H1 (cell line): ENCODE data around the gene ADSS1. TPM values are rescaled to one million over a fixed set of nuclear protein-coding genes. Genes with fewer than 3 reads are reported as not detected.

Experiments used
- CTCF ChIA-PET: fragments of 300-600 bp; sonication (Branson Sonifier 250); formaldehyde crosslinking; loops from one replicate; lab custom pipeline; 2021; ENCODE audit not compliant: partially characterized antibody; lab: Charles Lee
- POLR2A ChIA-PET: fragments of 300-600 bp; sonication (Branson Sonifier 250); formaldehyde crosslinking; loops from one replicate; lab custom pipeline; 2021; ENCODE audit warnings: inconsistent platforms; ENCODE audit not compliant: partially characterized antibody; lab: Charles Lee
- DNase-seq, 2 experiments: peaks; one replicate each; pipeline versions ENCODE4 v3.0.0 to v3.0.0-alpha.2; 2010 to 2022; ENCODE audit warnings: low spot score in 2 of 2, low read depth in 1 of 2, mixed read lengths in 1 of 2
- FAIRE-seq: peaks from 2 replicates; lab custom pipeline; 2011; peaks lifted over from hg19 to GRCh38; lab: Jason Lieb, UNC
- H2AFZ ChIP-seq: 2 replicates; pipeline ENCODE4 v1.8.1; 2012; ENCODE audit warnings: low read length, inconsistent platforms
- H2AK5ac ChIP-seq: 2 replicates; pipeline ENCODE4 v1.6.1; 2013; ENCODE audit warnings: low read depth, low read length
- H2BK120ac ChIP-seq: replicated peaks from 2 replicates; pipeline ENCODE3; 2013; ENCODE audit warnings: low read depth, low read length, inconsistent platforms
- H2BK12ac ChIP-seq: 2 replicates; pipeline ENCODE4 v1.6.1; 2013; ENCODE audit warnings: low read depth, low read length
- H2BK15ac ChIP-seq: 2 replicates; pipeline ENCODE4 v1.6.1; 2013; ENCODE audit warnings: low read length
- H2BK20ac ChIP-seq: 2 replicates; pipeline ENCODE4 v1.6.1; 2013; ENCODE audit warnings: low read length
- H2BK5ac ChIP-seq: 2 replicates; pipeline ENCODE4 v1.6.1; 2013; ENCODE audit warnings: low read depth, low read length
- H3K14ac ChIP-seq: 2 replicates; pipeline ENCODE4 v1.6.1; 2013; ENCODE audit warnings: inconsistent platforms; ENCODE audit not compliant: insufficient read length
- H3K18ac ChIP-seq: 2 replicates; pipeline ENCODE4 v1.6.1; 2013; ENCODE audit warnings: low read length; ENCODE audit errors: extremely low read depth
- H3K23ac ChIP-seq: 2 replicates; pipeline ENCODE4 v1.6.1; 2013; ENCODE audit warnings: inconsistent platforms; ENCODE audit not compliant: insufficient read length
- H3K23me2 ChIP-seq: 2 replicates; pipeline ENCODE4 v1.6.1; 2013; ENCODE audit warnings: low read depth, low read length
- H3K27ac ChIP-seq: 2 replicates; pipeline ENCODE4 v1.6.1; 2011; ENCODE audit warnings: low read depth, low read length, inconsistent platforms
- H3K27me3 ChIP-seq, 4 experiments: replicated peaks in 1 of 4; 1 replicate in 1 of 4; 2 replicates in 3 of 4; pipeline versions ENCODE4 v1.6.1 to v1.8.1; 2011 to 2013; ENCODE audit warnings: low read length in 3 of 4, mild to moderate bottlenecking in 3 of 4, inconsistent platforms in 2 of 4, mixed read lengths in 2 of 4, moderate library complexity in 1 of 4; ENCODE audit not compliant: control insufficient read depth in 3 of 4, insufficient read depth in 3 of 4; ENCODE audit errors: extremely low read depth in 1 of 4
- H3K36me3 ChIP-seq, 4 experiments: 2 replicates each; pipeline versions ENCODE4 v1.6.1 to v1.8.1; 2011 to 2013; ENCODE audit warnings: mild to moderate bottlenecking in 4 of 4, low read length in 3 of 4, moderate library complexity in 2 of 4, control low read depth in 1 of 4, inconsistent platforms in 1 of 4; ENCODE audit not compliant: insufficient read depth in 4 of 4, control insufficient read depth in 2 of 4
- H3K4ac ChIP-seq: replicated peaks from 2 replicates; pipeline ENCODE3; 2013; ENCODE audit warnings: low read length, low read depth, mixed read lengths, inconsistent platforms; ENCODE audit not compliant: insufficient read length
- H3K4me1 ChIP-seq, 4 experiments: replicated peaks in 1 of 4; 1 replicate in 1 of 4; 2 replicates in 3 of 4; pipeline versions ENCODE4 v1.6.1 to v1.8.1; 2011 to 2013; ENCODE audit warnings: low read length in 3 of 4, inconsistent platforms in 2 of 4, mixed read lengths in 1 of 4; ENCODE audit not compliant: insufficient read depth in 4 of 4, control insufficient read depth in 3 of 4
- H3K4me2 ChIP-seq, 2 experiments: 2 replicates each; pipeline versions ENCODE4 v1.6.1 to v1.8.1; 2011 to 2013; ENCODE audit warnings: low read depth in 2 of 2, low read length in 2 of 2, control low read depth in 1 of 2, inconsistent platforms in 1 of 2, mild to moderate bottlenecking in 1 of 2; ENCODE audit not compliant: insufficient read depth in 1 of 2
- H3K4me3 ChIP-seq, 4 experiments: fragments of 200-600, 300-600 bp in 1 of 4; sonication (generic), shearing (Covaris generic), sonication (Bioruptor Twin) in 1 of 4; 2 replicates each; pipeline versions ENCODE4 v1.5.1 to v1.8.1; 2011 to 2016; ENCODE audit warnings: low read length in 4 of 4, low read depth in 3 of 4, control low read depth in 2 of 4, inconsistent platforms in 2 of 4, mild to moderate bottlenecking in 2 of 4, mixed read lengths in 1 of 4, moderate library complexity in 1 of 4; ENCODE audit not compliant: insufficient read depth in 2 of 4; ENCODE audit errors: extremely low read depth in 1 of 4
- H3K56ac ChIP-seq: replicated peaks from 2 replicates; pipeline ENCODE3; 2013; ENCODE audit warnings: low read depth, mild to moderate bottlenecking, mixed read lengths, low read length, inconsistent platforms; ENCODE audit not compliant: insufficient read length
- H3K79me1 ChIP-seq: 2 replicates; pipeline ENCODE4 v1.6.1; 2013; ENCODE audit warnings: low read depth, low read length, control low read depth
- H3K79me2 ChIP-seq, 2 experiments: 2 replicates each; pipeline versions ENCODE4 v1.6.1 to v1.8.1; 2012 to 2013; ENCODE audit warnings: low read length in 2 of 2, mild to moderate bottlenecking in 2 of 2, inconsistent platforms in 1 of 2; ENCODE audit not compliant: insufficient read depth in 2 of 2, control insufficient read depth in 1 of 2
- H3K9ac ChIP-seq, 4 experiments: replicated peaks in 1 of 4; 1 replicate in 1 of 4; 2 replicates in 3 of 4; pipeline versions ENCODE4 v1.6.1 to v1.8.1; 2011 to 2013; ENCODE audit warnings: low read depth in 3 of 4, low read length in 3 of 4, control low read depth in 2 of 4, mild to moderate bottlenecking in 2 of 4, moderate library complexity in 2 of 4, inconsistent platforms in 1 of 4; ENCODE audit errors: extremely low read depth in 1 of 4
- H3K9me3 ChIP-seq, 2 experiments: 2 replicates each; pipeline versions ENCODE4 v1.6.1 to v1.8.1; 2012 to 2013; ENCODE audit warnings: mild to moderate bottlenecking in 2 of 2, moderate library complexity in 2 of 2, control low read depth in 1 of 2, inconsistent platforms in 1 of 2, low read depth in 1 of 2, low read length in 1 of 2, mixed read lengths in 1 of 2; ENCODE audit not compliant: insufficient read depth in 2 of 2
- H4K20me1 ChIP-seq, 2 experiments: replicated peaks in 1 of 2; 2 replicates each; pipeline versions ENCODE3 to v1.8.1; 2011 to 2013; ENCODE audit warnings: inconsistent platforms in 2 of 2, low read length in 2 of 2, mild to moderate bottlenecking in 1 of 2; ENCODE audit not compliant: insufficient read depth in 2 of 2, control insufficient read depth in 1 of 2
- H4K5ac ChIP-seq: 2 replicates; pipeline ENCODE4 v1.6.1; 2013; ENCODE audit warnings: low read length, low read depth, mixed read lengths, inconsistent platforms; ENCODE audit not compliant: insufficient read length
- H4K8ac ChIP-seq: 2 replicates; pipeline ENCODE4 v1.8.0; 2013; ENCODE audit warnings: mild to moderate bottlenecking, moderate library complexity, low read length, inconsistent platforms; ENCODE audit not compliant: insufficient read depth; ENCODE audit errors: extremely low read depth
- H4K91ac ChIP-seq: replicated peaks from 2 replicates; pipeline ENCODE3; 2013; ENCODE audit warnings: low read length, mixed read lengths, inconsistent platforms; ENCODE audit not compliant: insufficient read length
- BACH1 ChIP-seq: IDR thresholded peaks from 2 replicates; pipeline ENCODE4 v1.6.1; 2012; ENCODE audit warnings: low read length, improper control_type of control experiment
- CREB1 ChIP-seq: IDR thresholded peaks from 2 replicates; pipeline ENCODE4 v1.6.1; 2012; ENCODE audit warnings: inconsistent platforms
- KDM5A ChIP-seq: fragments of 200-600 bp; IDR thresholded peaks from 2 replicates; pipeline ENCODE4 v1.7.1; 2012; ENCODE audit warnings: mild to moderate bottlenecking, low read length, inconsistent platforms, mixed read lengths
- POLR2A ChIP-seq, 2 experiments: IDR thresholded peaks; 1 replicate in 1 of 2; 2 replicates in 1 of 2; pipeline ENCODE4 v1.6.1; 2011; ENCODE audit warnings: low read depth in 2 of 2, low read length in 2 of 2, mild to moderate bottlenecking in 2 of 2; ENCODE audit errors: control extremely low read depth in 1 of 2
- RFX5 ChIP-seq: IDR thresholded peaks from 2 replicates; pipeline ENCODE4 v1.6.1; 2011; ENCODE audit warnings: low read depth, low read length, improper control_type of control experiment, borderline replicate concordance
- RXRA ChIP-seq: IDR thresholded peaks from 2 replicates; pipeline ENCODE4 v1.6.1; 2011; ENCODE audit warnings: low read depth, mild to moderate bottlenecking, low read length, moderate library complexity; ENCODE audit not compliant: insufficient read depth
- SIN3A ChIP-seq, 2 experiments: IDR thresholded peaks in 1 of 2; conservative IDR thresholded peaks in 1 of 2; 2 replicates each; pipeline ENCODE4 v1.6.1; 2011 to 2012; ENCODE audit warnings: low read length in 2 of 2, improper control_type of control experiment in 1 of 2, low read depth in 1 of 2, mild to moderate bottlenecking in 1 of 2
- SIRT6 ChIP-seq: IDR thresholded peaks from one replicate; pipeline ENCODE4 v1.7.1; 2012; ENCODE audit warnings: low read length, inconsistent platforms
- TAF1 ChIP-seq: IDR thresholded peaks from 2 replicates; pipeline ENCODE4 v1.6.1; 2011; ENCODE audit warnings: mild to moderate bottlenecking, low read depth, low read length
- WGBS, 2 experiments: shearing (Covaris generic) in 1 of 2; methylation state at CpG; one replicate each; pipeline versions ENCODE4 v1.1.6 to v1.1.7; 2013 to 2015; ENCODE audit warnings: low lambda C conversion rate in 2 of 2, mixed read lengths in 2 of 2, inconsistent platforms in 1 of 2, low coverage in 1 of 2, missing lambda C conversion rate in 1 of 2; ENCODE audit not compliant: insufficient replicate concordance in 2 of 2, insufficient coverage in 1 of 2, insufficient read length in 1 of 2; ENCODE audit errors: extremely low coverage in 1 of 2, missing lambda C conversion rate in 1 of 2; 5-methylcytosine and 5-hydroxymethylcytosine counted together
- polyA plus RNA-seq, 7 experiments: library from polyadenylated mRNA; depleted of rRNA in 3 of 7; stranded (reverse) in 5 of 7; unstranded in 2 of 7; fragments of >200 nt in 5 of 7; fragments of 200-250 nt in 2 of 7; gene quantifications; 1 replicate in 5 of 7; 2 replicates in 1 of 7; 4 replicates in 1 of 7; pipeline versions ENCODE4 v1.2.1 to v1.2.3, GENCODE V29; 2011 to 2013; ENCODE audit warnings: missing spikeins in 2 of 7, mixed read lengths in 2 of 7
- total RNA-seq: library from RNA; stranded (reverse); fragmentation: NEBNext Ultra II Directional; extraction: Animal tissue kit (Norgen Biotek cat#: 25700); gene quantifications from 2 replicates; pipeline ENCODE4 v1.2.1, GENCODE V29; 2021
- TF ChIP-seq, protein P1 (sequence below): IDR thresholded peaks from 2 replicates; pipeline ENCODE4 v1.6.1; 2012; ENCODE audit warnings: low read length, inconsistent platforms

Gene ADSS1
- total and polyA plus RNA-seq, 2 of the 8 experiments (the other 6 are each of a cell fraction or from before 2014, with no cell fraction given) = 7.1 to 7.9 TPM

DNA sequence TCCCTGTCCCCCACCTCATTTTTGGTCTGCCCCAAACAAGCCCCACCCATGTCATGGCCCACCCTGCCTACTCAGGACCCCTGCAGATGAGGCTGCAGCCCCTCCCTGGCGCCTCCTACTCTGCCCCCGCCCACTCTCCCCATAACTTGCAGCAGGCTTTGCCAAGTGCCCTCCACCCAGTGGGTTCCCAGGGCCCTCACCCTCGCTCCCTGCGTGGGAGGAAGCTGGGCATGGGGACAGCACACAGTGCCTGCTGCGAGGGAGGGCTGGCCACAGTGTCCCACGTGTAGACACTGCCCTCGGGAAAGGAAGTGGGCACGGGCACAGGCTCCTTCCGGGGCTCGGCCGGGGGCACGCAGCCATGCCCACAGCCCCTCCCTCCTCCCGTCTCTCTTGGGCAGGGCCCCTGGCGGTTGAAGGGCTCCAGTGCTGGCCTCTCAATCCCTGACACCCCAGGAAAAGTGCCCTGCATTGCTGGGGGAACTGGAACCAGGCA, 62.1 kb downstream of the ADSS1 start:
- no peak for FAIRE-seq
- no peak overlapping the region for H3K4me2 ChIP-seq
- no peak overlapping the region for H4K91ac ChIP-seq
- 87% methylated on average over 6 of the region's 14 CpGs; no CpG with 5 or more reads in 1 of the 2 experiments for WGBS, 2 experiments
- H3K18ac ChIP-seq = no peak overlapping the region
- no peaks in the 10 kb centered on the region for H3K79me2 ChIP-seq
- H2BK15ac ChIP-seq = no peak overlapping the region
- no peak overlapping the region for H3K27ac ChIP-seq
- no peaks in the 10 kb centered on the region for H3K4me1 ChIP-seq
- H3K9me3 ChIP-seq = no peaks in the 10 kb centered on the region
- no peak overlapping the region for H3K4ac ChIP-seq
- CTCF ChIA-PET = interaction anchor here (4.0 kb wide), 1 partner anchor 16 kb away, joined by 28 read pairs; no protein-coding TSS in a partner anchor
- no peak overlapping the region for H3K56ac ChIP-seq
- H3K14ac ChIP-seq = no peak overlapping the region
- no peak overlapping the region for H2BK12ac ChIP-seq
- no peak overlapping the region for H4K5ac ChIP-seq
- H3K23me2 ChIP-seq = no peaks in the 10 kb centered on the region
- POLR2A ChIA-PET = interaction anchor here (1.5 kb wide), 1 partner anchor 10 kb away, joined by 3 read pairs; no protein-coding TSS in a partner anchor
- H3K23ac ChIP-seq = no peak overlapping the region
- no peak overlapping the region for H2AK5ac ChIP-seq
- peaks cover 0 to 4% (median 0%) of the 10 kb centered on the region in 4 experiments; a peak in 2 of 8 replicates for H3K36me3 ChIP-seq
- H2AFZ ChIP-seq = no peak overlapping the region
- no peak overlapping the region for H4K8ac ChIP-seq
- H3K27me3 ChIP-seq = no peaks in the 10 kb centered on the region
- no peak for TF ChIP-seq KDM5A
- TF ChIP-seq SIRT6 = no peak
- no peak for TF ChIP-seq POLR2A (IDR thresholded peaks at IDR 0.05; ENCODE audit: control extremely low read depth in 1 of 2, low read depth in 2 of 2, low read length in 2 of 2)
- TF ChIP-seq, protein P1, sequence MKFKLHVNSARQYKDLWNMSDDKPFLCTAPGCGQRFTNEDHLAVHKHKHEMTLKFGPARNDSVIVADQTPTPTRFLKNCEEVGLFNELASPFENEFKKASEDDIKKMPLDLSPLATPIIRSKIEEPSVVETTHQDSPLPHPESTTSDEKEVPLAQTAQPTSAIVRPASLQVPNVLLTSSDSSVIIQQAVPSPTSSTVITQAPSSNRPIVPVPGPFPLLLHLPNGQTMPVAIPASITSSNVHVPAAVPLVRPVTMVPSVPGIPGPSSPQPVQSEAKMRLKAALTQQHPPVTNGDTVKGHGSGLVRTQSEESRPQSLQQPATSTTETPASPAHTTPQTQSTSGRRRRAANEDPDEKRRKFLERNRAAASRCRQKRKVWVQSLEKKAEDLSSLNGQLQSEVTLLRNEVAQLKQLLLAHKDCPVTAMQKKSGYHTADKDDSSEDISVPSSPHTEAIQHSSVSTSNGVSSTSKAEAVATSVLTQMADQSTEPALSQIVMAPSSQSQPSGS = no peak
- TF ChIP-seq CREB1 = no peak
- no peak for TF ChIP-seq RXRA
- TF ChIP-seq RFX5 = no peak
- TF ChIP-seq BACH1 = no peak
- TF ChIP-seq TAF1 = no peak
- TF ChIP-seq SIN3A (conservative IDR thresholded peaks at IDR 0.05 in 1 of 2, IDR thresholded peaks at IDR 0.05 in 1 of 2; ENCODE audit: low read depth in 1 of 2, low read length in 2 of 2) = no peak
- DNase-seq = no peak
- no peak overlapping the region for H2BK20ac ChIP-seq
- peaks cover 21 to 23% of the 10 kb centered on the region in 2 experiments for H4K20me1 ChIP-seq
- H3K9ac ChIP-seq = no peak overlapping the region
- H2BK120ac ChIP-seq = no peak overlapping the region
- H3K79me1 ChIP-seq = no peaks in the 10 kb centered on the region; the same call in none of the 2 replicates
- H2BK5ac ChIP-seq = no peak overlapping the region; the same call in 1 of the 2 replicates
- no peak overlapping the region for H3K4me3 ChIP-seq
